LNCAP (cell line): ENCODE data around the gene SPATC1L.

Experiments used
- CTCF ChIP-seq: fragments of 450-650 bp; IDR thresholded peaks from 2 replicates; pipeline ENCODE4 v1.5.1; 2017; ENCODE audit warnings: mild to moderate bottlenecking

The SPATC1L gene

GRCh38 chr21:46173573-46173972 lies 10.7 kb downstream of the SPATC1L start:
- no peak for TF ChIP-seq CTCF

GRCh38 chr21:46172863-46173528 lies 11.3 kb downstream of the SPATC1L start:
- no peak for TF ChIP-seq CTCF

GRCh38 chr21:46171996-46172862 lies 12.0 kb downstream of the SPATC1L start:
- no peak for TF ChIP-seq CTCF

GRCh38 chr21:46171585-46171984 lies 12.7 kb downstream of the SPATC1L start:
- TF ChIP-seq CTCF: no peak

GRCh38 chr21:46168659-46169386 lies 15.4 kb downstream of the SPATC1L start:
- no peak for TF ChIP-seq CTCF

- TF ChIP-seq CTCF: no peak
These were observed 16.0 kb downstream of the SPATC1L start for GRCh38 chr21:46168238-46168637.

GRCh38 chr21:46165098-46165497 lies 19.2 kb downstream of the SPATC1L start:
- no peak for TF ChIP-seq CTCF
